NCI-H446 treated with DMSO at 0.1 percent for 48 hours (cell line): ENCODE data around the gene MYO18A.
A peak's percentile ranks its signal among the peaks of the same experiment; 100 is the strongest.

Experiments used
- DNase-seq: peaks from one replicate; lab custom pipeline; 2025; lab: John Stamatoyannopoulos, UW

Gene MYO18A

GRCh38 chr17:29054835-29055234, 125.4 kb downstream of the MYO18A start:
- no peak for DNase-seq

DNA sequence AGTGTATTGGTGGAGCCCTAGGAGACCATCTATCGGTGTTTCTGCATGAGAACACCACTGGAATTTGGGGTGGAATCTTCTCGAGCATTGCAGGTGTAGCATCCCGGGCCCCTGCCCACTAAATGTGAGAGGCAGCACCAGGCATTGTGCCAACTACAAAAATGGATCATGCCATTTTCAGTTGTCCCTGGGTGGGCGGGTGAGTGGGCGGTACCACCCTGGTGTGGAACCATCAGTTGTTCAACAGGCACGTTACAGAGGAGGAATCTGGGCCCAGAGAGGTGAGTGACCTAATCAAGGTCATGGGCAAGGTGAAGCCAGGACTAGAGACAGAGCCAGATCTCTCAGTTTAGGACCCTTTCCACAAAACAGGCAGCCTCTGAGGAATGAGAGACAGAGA, 128.5 kb downstream of the MYO18A start:
- no peak for DNase-seq

DNA sequence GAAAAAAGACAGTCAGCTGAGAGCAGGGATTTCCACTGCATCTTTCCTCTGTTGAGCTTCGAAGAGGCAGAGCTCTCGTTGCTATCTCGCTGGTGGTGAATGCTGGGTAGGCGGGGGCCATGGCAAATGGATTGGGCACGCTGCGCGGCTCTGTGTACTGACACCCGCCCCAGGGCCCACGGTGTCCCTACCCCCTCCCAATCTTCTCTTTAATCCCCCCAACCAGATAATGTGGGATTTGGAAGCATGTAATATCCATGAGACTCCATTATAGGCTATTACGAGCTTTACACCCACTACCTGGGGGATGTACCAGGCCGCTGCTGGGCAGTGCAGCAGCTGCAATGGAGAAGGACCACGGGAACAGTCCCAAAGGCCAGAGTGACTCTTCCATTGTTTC, 129.0 kb downstream of the MYO18A start:
- no peak for DNase-seq

DNA sequence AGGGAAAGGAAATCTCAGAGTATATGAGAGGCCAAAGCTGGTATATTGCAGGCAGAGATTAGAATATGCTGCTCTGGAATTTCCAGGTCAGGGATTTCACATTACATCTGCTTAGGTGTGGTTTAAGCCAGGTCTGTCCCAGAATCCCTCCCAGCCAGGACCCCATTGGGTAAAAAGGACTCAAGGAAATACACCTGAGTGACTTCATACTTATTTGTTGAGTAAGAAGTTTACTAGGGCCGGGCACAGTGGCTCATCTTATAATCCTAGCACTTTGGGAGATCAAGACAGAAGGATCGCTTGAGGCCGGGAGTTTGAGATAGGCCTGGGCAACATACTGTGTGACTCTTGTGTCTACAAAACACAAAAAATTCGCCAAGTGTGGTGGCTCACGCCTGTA, 130.0 kb downstream of the MYO18A start:
- no peak for DNase-seq

DNA sequence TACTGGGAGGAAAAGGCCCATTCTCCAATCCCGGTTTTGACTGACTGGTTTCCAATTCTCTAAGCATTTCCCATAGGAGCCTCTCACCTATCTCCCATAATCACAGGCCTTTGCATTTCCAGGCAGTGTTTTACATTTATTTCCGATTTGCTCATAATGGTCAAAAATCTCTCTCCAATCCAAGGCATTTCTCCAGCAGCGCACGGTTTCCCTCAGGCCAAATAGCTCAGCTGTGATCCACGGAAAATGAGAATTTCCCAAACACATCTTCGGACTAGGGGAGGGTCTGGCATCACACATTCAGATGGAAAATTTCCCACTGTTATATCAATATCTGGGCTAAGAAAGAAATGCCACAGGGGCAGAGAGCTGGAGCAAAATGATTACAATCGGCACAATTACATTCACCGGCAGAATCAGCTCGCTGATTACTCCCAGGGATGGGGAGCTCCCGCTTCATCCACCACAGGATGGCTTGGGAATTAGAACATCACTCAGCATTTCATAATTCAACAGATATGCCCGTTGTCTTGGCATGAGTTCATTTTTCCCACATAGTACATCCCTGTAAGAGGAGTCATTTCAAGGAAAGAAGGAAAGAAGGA, 130.6 kb downstream of the MYO18A start:
- no peak for DNase-seq

GRCh38 chr17:29048440-29049368, 131.5 kb downstream of the MYO18A start:
- no peak for DNase-seq

DNA sequence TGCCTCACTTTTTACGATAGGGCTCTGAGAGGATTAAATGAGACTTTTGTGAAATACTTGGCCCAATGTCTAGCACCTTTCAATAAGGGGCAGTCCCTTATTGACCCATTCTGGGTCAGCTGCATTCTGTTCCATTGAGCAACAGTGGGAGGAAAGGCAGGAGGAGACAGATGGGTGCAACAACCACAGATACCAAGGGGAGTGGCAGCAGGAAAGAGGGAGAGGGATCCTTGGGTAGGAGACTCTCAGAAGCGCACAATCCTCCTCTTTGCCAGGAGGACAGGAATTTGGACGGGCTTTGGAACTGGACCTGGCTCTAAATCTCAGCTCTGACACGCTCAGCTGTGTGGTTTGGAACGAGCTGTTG, 133.7 kb downstream of the MYO18A start:
- no peak for DNase-seq

DNA sequence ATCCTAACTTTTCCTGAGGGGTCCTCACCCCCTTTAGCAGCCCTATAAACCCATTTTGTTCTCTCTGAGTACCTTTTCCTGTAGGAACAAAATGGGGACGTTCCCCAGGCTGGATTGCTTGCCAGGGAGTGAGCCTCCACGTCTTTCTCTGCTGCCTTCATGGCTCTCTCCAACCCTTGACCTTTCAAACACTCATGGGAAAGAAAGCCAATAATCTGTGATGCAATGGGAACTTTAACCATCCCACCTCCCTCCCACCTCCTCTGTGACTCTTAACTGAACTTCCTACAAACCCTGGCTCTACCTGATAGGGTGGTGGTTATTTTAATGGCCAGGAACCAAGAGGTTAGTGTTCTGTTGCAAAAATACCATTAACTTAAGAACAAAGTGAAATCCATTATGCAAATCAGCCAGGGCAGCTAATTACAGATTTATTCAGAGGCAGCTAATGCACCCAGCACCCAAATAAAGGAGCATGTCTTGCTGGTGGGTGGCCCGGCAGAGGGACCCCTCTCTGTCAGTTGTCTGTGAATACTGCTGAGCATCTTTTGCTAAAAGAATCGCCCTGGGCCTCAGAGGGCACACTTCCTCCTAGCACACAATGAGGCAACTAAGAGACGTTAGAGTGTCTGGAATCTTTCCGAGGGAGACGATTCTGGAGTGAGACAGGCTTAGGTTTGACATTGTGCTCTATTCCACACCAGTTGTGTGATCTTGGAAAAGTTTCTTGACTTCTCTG, 134.3 kb downstream of the MYO18A start:
- DNase-seq, result no peak

DNA sequence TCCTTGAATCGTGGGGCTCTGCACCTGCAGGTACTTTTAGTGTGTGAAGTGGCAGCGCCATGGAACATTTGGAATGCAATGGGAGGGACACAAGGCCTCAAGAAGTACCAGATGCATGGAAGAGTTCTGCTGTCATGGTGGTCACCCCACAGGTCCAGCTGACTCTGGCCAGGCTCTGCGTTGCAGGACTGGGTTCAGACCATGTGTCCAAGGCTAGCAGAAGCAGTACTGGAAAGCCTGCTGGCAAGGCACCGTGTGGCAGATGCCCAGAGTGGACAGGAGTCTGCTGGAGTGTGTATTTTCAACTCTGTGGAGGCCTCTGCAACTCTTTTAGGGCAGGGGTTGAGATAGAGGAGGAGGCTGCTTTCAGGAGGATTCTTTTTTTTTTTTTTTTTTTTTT, 135.2 kb downstream of the MYO18A start:
- DNase-seq, result no peak

GRCh38 chr17:29043539-29044145, 136.6 kb downstream of the MYO18A start:
- DNase-seq, result no peak

GRCh38 chr17:29042679-29043538, 137.3 kb downstream of the MYO18A start, which contains the start of gene PIPOX:
Gene PIPOX, plus strand, starts transcription at chr17:29043141. Its CDS starts 85 bp downstream, at chr17:29043226.
- peak; percentile 29 for DNase-seq

DNA sequence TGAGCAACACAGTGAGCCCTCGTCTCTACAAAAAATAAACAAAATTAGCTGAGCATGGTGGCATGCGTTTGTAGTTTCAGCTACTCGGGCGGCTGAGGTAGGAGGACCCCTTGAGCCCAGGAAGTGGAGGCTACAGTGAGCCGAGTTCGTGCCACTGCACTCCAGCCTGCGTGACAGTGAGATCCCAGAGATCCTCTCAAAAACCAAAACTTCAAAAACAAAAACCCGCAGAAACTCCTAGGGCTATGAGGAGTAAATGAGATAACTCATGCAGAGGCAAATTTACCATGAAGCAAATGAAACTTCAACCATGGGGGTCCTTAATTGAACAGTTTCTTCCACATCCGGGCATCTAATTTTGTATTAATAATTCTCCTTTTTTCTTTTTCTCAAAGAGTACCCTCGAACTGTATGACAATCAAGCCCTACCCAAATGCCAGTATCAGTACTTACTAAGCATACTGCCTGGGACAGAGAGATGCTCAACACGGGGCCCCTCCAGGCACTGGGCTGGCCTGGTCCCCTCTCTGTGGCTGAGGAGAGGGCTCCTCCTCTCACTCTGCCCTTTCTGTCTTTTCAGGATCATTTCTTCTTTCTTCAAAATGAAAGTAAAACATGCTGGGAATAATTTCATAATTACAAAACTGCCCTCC, 138.0 kb downstream of the MYO18A start:
- DNase-seq, result no peak

- no peak for DNase-seq
These were observed 138.6 kb downstream of the MYO18A start for GRCh38 chr17:29041571-29041970.

GRCh38 chr17:29041091-29041490, 139.1 kb downstream of the MYO18A start:
- DNase-seq, result no peak

DNA sequence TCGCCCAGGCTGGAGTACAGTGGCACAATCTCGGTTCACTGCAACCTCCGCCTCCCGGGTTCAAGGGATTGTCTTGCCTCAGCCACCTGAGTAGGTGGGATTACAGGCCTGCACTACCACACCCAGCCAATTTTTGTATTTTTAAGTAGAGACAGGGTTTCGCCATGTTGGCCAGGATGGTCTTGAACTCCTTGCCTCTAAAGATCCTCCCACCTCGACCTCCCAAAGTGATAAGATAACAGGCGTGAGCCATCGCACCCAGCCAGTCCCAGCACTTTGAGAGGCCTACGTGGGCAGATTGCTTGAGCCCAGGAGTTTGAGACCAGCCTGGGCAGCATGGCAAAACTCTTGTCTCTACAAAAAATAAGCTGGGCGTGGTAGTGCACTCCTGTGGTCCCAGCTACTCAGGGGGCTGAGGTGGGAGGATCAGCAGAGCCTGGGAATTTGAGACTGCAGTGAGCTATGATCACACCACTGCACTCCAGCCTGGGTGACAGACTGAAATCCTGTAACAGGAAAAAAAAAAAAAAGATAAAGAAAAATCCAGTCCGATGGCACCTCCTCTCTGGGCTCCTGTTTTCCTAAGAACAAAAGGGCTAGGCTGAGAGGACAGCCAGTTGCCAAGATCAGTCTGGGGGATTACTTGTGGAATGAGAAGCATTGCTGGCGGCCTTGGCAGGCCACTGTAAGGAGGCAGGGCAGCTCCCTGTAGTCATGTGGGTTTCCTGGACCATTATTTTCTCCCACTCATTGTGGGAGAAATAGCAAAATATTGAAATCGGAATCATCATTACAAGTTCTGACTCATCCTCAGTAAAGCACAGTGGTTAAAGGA, 140.2 kb downstream of the MYO18A start:
- DNase-seq, result no peak

DNA sequence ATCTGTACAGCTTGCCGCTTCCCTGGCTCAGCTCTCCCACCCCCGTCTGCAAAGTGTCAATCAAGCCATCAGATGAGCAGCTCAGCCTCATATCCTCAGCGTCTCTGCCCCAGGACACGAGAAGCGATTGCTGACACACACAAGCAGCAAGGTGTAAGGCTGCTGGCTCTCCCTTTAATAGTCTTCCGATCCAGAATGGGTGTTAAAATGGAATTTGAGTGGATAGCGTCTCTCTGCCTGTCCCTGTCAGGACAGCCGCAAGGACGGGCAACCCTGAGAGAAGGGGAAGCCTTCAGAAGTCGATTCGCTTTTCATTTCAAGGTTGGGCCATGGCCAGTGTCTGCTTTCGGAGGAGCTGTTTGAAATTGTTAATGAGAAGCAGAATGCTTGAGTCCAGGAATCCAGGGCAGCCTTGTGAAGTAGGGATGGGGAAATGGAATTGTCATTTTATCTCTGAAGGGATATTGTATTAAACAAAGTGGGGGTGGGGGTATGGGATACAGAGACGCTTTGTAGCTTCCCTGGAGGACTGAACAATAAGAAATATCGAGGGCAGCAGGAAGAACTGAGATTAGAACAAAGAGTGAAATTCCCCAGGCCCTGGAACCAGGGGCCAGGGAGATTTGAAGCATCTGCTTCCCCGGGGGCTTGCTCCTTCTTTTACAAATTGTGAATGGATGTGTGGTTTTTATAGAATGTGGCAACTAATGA, 142.0 kb downstream of the MYO18A start:
- DNase-seq, result no peak

GRCh38 chr17:29037739-29038084, 142.5 kb downstream of the MYO18A start:
- DNase-seq, result no peak

DNA sequence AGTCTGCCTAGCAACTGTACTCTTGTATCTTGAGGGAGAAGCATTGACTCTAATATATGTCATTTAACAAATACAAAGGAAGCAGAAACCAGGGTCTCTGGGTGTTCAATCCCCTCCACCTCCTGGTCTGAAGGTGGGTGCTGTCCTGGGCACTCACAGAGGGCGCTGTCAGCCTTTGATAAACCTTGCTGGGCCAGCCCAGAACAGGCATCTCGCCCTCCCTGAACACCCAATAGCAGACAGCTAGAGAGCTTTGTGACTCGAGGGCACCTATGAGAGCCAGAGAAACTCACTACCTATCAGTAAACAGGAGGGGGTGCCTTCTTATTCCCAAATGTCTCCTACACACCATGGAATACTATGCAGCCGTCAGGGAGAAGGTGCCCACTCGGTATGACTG, 143.6 kb downstream of the MYO18A start:
- no peak for DNase-seq

DNA sequence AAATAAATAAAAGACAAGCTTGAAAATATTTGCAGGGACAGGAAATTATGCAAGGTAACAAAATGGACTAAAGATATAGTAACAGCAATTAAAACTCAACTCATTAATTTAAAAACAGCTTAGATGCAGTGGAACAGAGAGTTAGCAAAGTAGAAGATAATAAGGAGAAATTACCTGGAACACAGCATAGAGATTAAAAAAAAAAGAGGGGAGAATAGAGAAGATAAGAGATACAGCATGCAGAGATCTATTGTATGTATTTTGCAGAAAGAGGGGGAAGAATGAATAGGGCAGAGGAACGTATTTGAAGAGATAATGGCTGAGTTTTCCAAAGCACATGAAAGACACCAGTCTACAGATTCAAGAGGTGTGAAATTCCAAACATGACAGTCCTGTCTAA, 145.7 kb downstream of the MYO18A start:
- no peak for DNase-seq

DNA sequence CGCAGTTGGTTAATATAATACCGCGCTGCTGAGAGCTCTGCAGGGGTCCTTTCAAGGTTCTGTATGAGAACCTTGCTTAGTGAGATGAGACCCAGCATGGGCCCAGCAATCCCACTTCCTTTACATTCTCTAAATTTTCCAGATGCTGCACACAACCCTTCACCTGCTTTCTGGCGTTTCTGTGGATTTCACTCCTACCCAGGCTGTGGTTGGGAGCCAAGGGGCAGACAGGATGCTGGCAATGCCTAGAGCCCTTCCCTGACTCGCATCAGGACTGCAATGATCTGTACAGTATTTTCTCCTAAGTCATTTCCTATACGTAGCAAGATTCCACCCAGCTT, 147.4 kb downstream of the MYO18A start:
- no peak for DNase-seq
